Measurements from ENCODE around the gene GLCCI1. TPM values are rescaled to one million over a fixed set of nuclear protein-coding genes. Genes with fewer than 3 reads are reported as not detected.

Gene GLCCI1
- total and polyA plus RNA-seq, 9 donors = 9.7 to 18.3 (median 12.9) TPM

DNA sequence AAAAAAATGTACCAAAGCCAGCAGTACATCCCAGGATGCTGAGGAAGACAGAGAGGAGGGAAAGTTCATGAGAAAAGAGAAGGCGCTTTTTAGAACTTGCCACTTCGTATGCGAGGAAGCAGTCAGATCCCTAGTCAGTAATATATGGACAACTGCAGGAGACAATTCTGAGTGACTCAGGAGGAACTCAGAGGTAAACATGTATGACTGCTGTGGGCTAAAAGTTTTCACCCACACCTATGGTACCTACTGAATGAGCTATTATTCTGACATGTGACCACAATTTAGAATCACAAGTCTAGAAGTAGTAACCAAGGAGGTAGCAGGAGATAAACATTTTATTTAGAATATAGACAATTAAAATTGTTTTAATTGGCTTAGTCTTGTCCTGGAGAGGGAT is 166.8 kb downstream of the GLCCI1 start:
- Histone ChIP-seq H3K4me3 (ENCODE audit: low read length) (no peak overlapping the region), H3K27me3 (ENCODE audit: control insufficient read depth, insufficient read depth, low read length) (no peaks in the 10 kb centered on the region), H3K9me3 (replicated peaks; ENCODE audit: control insufficient read depth, low read depth, low read length) (no peaks in the 10 kb centered on the region), H3K27ac (ENCODE audit: low read length) (no peak overlapping the region), H3K4me1 (ENCODE audit: control insufficient read depth, insufficient read depth, low read length) (no peaks in the 10 kb centered on the region), H3K36me3 (ENCODE audit: control insufficient read depth, insufficient read depth, low read length) (no peaks in the 10 kb centered on the region)
- DNase-seq = no peak
- 97% methylated on average over 3 of the region's 3 CpGs for WGBS (ENCODE audit: insufficient coverage)

DNA sequence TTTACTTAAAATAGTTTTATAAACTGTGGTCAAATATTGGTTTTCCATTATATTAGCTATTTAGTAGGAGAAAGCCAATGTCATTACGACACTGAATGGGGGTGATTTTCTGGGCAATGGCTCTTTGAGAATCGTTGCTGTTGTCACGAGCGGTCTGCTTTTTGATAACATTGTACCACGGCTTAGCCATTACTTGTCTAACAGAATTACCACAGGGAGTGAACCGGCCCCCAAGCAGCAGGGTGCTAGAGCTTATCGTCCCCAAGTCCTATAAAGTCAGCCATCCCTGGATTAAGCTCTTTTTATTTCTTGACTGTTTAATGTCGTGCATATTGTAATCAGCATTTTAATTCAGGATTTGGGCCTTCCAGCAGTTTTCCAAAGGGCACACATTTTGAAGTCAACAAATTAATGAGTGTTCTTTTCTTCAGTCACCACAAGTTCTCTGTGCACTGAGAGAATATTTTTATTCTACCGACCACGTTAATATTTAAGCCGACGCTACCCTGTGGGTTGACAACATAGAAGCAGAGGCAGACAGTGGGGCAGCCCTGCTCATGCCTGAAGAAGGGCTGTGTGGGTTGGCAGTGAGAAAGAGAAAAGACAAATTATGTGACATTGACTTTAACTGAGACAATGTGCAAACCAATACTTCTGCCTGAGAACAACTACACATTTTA is 167.6 kb downstream of the GLCCI1 start:
- Histone ChIP-seq H3K4me1 (ENCODE audit: control insufficient read depth, insufficient read depth, low read length) (no peaks in the 10 kb centered on the region), H3K27ac (ENCODE audit: low read length) (no peak overlapping the region), H3K27me3 (ENCODE audit: control insufficient read depth, insufficient read depth, low read length) (no peaks in the 10 kb centered on the region), H3K4me3 (ENCODE audit: low read length) (no peak overlapping the region), H3K9me3 (replicated peaks; ENCODE audit: control insufficient read depth, low read depth, low read length) (no peaks in the 10 kb centered on the region), H3K36me3 (ENCODE audit: control insufficient read depth, insufficient read depth, low read length) (no peaks in the 10 kb centered on the region)
- no peak for DNase-seq
- 91% methylated on average over 7 of the region's 12 CpGs for WGBS (ENCODE audit: insufficient coverage)
